ENCODE results near the gene RAP1GDS1.
"Not testable (repeated sequence)": the region's sequence is repeated elsewhere in the genome, so short reads cannot be mapped to it uniquely, and the experiment has no call there.

Gene RAP1GDS1

GRCh38 chr4:98288671-98289070 lies 27.5 kb downstream of the RAP1GDS1 start:
- FAIRE-seq = not testable (repeated sequence)

- FAIRE-seq = no peak
Measured at GRCh38 chr4:98289375-98289774, 28.2 kb downstream of the RAP1GDS1 start.

- no peak for FAIRE-seq
Measured at GRCh38 chr4:98290511-98290910, 29.3 kb downstream of the RAP1GDS1 start.

GRCh38 chr4:98293104-98293887 lies 32.1 kb downstream of the RAP1GDS1 start:
- FAIRE-seq = no peak

- no peak for FAIRE-seq
Measured at GRCh38 chr4:98298022-98298421, 36.8 kb downstream of the RAP1GDS1 start.

GRCh38 chr4:98300706-98301105 lies 39.5 kb downstream of the RAP1GDS1 start:
- no peak for FAIRE-seq

- FAIRE-seq = no peak
Measured at GRCh38 chr4:98305576-98305975, 44.4 kb downstream of the RAP1GDS1 start.

- no peak for FAIRE-seq
Measured at GRCh38 chr4:98310867-98311266, 49.7 kb downstream of the RAP1GDS1 start.

- no peak for FAIRE-seq
Measured at GRCh38 chr4:98311656-98312055, 50.5 kb downstream of the RAP1GDS1 start.

GRCh38 chr4:98314791-98315565 lies 53.8 kb downstream of the RAP1GDS1 start:
- no peak for FAIRE-seq

GRCh38 chr4:98318521-98318920 lies 57.3 kb downstream of the RAP1GDS1 start:
- FAIRE-seq = no peak

- FAIRE-seq = no peak
Measured at GRCh38 chr4:98319021-98319420, 57.8 kb downstream of the RAP1GDS1 start.

- no peak for FAIRE-seq
Measured at GRCh38 chr4:98326168-98326567, 65.0 kb downstream of the RAP1GDS1 start.

GRCh38 chr4:98327694-98328093 lies 66.5 kb downstream of the RAP1GDS1 start:
- FAIRE-seq = no peak

- not testable (repeated sequence) for FAIRE-seq
Measured at GRCh38 chr4:98329879-98330640, 68.9 kb downstream of the RAP1GDS1 start.

- FAIRE-seq = no peak
Measured at GRCh38 chr4:98332017-98332416, 70.8 kb downstream of the RAP1GDS1 start.

GRCh38 chr4:98334461-98334860 lies 73.3 kb downstream of the RAP1GDS1 start:
- no peak for FAIRE-seq

- FAIRE-seq = no peak
Measured at GRCh38 chr4:98338761-98339438, 77.7 kb downstream of the RAP1GDS1 start.

GRCh38 chr4:98341309-98341708 lies 80.1 kb downstream of the RAP1GDS1 start:
- no peak for FAIRE-seq

- no peak for FAIRE-seq
Measured at GRCh38 chr4:98343626-98344025, 82.4 kb downstream of the RAP1GDS1 start.

GRCh38 chr4:98345838-98346237 lies 84.7 kb downstream of the RAP1GDS1 start:
- FAIRE-seq = no peak

- FAIRE-seq = no peak
Measured at GRCh38 chr4:98352396-98352795, 91.2 kb downstream of the RAP1GDS1 start.

- no peak for FAIRE-seq
Measured at GRCh38 chr4:98352940-98353339, 91.8 kb downstream of the RAP1GDS1 start.
